GM13977 (cell line): Measurements from ENCODE around the gene DST.

ENCODE experiments used
- DNase-seq: peaks from one replicate; pipeline ENCODE4 v3.0.0; 2012; ENCODE audit warnings: low spot score
- CTCF ChIP-seq: IDR thresholded peaks from 2 replicates; pipeline ENCODE4 v1.5.1; 2012; ENCODE audit warnings: mild to moderate bottlenecking, control low read depth; ENCODE audit not compliant: insufficient read depth; ENCODE audit errors: extremely low read depth, missing control alignments
- in situ Hi-C: fragments of 300-500 bp; cut with MboI; formaldehyde crosslinking; loops from one replicate; pipeline ENCODE4 v1.12.0; 2022; ENCODE audit warnings: low sequenced_read_pairs, low pct_unique_long_range_greater_than_20kb, mixed read lengths, inconsistent platforms; ENCODE audit not compliant: unreplicated experiment

Gene DST

GRCh38 chr6:56638760-56639159 lies 3.9 kb downstream of the DST start:
- in situ Hi-C loops, result no loop called here
- no peak for TF ChIP-seq CTCF
- DNase-seq, result no peak

GRCh38 chr6:56637640-56638039 lies 5.0 kb downstream of the DST start:
- DNase-seq, result peak; percentile 30
- in situ Hi-C loops, result no loop called here
- TF ChIP-seq CTCF, result peak; percentile 63

GRCh38 chr6:56628105-56628504 lies 14.6 kb downstream of the DST start:
- in situ Hi-C loops, result no loop called here
- DNase-seq, result no peak
- TF ChIP-seq CTCF, result no peak

- TF ChIP-seq CTCF, result no peak
- no peak for DNase-seq
- in situ Hi-C loops, result no loop called here
Observed at GRCh38 chr6:56625356-56625755, 17.3 kb downstream of the DST start.

GRCh38 chr6:56624728-56625069 lies 18.0 kb downstream of the DST start:
- no peak for DNase-seq
- in situ Hi-C loops, result loop anchor here (25.0 kb wide), 1 partner anchor 688 kb away; the partner anchor contains the start of gene PRIM2

GRCh38 chr6:56624046-56624727 lies 18.5 kb downstream of the DST start:
- DNase-seq, result no peak
- no peak for TF ChIP-seq CTCF
- in situ Hi-C loops, result loop anchor here (25.0 kb wide), 1 partner anchor 688 kb away; the partner anchor contains the start of gene PRIM2

More at GRCh38 chr6:56624728-56625069, 18.0 kb downstream of the DST start:
- TF ChIP-seq CTCF, result no peak
